Effector CD8-positive, alpha-beta T cell (primary cell): ENCODE measurements around the gene TMEM150A.
"Not testable (repeated sequence)": the region's sequence is repeated elsewhere in the genome, so short reads cannot be mapped to it uniquely, and the experiment has no call there.

Experiments
- DNase-seq: peaks from one replicate; lab custom pipeline; 2025; lab: John Stamatoyannopoulos, UW
- total RNA-seq, 4 experiments: gene quantifications; one replicate each; lab custom pipeline; 2026; lab: John Stamatoyannopoulos, UW

The TMEM150A gene
- total RNA-seq, result 10.5 to 23.6 (median 12.6) reads per million in 4 experiments

GRCh38 chr2:85602476-85603234, at the start of gene TMEM150A:
TSS of gene TMEM150A (minus strand) at chr2:85602698. CDS start at chr2:85601948, 750 bp downstream.
- peak; percentile 71 for DNase-seq

GRCh38 chr2:85652056-85652455, 49.6 kb upstream of the TMEM150A start:
- no peak for DNase-seq

GRCh38 chr2:85651097-85651496, 48.6 kb upstream of the TMEM150A start:
- no peak for DNase-seq

GRCh38 chr2:85650456-85650855, 48.0 kb upstream of the TMEM150A start:
- DNase-seq, result no peak

- DNase-seq, result no peak
Measured at GRCh38 chr2:85649201-85650190, 47.0 kb upstream of the TMEM150A start.

- no peak for DNase-seq
Measured at GRCh38 chr2:85648619-85649018, 46.1 kb upstream of the TMEM150A start.

GRCh38 chr2:85647823-85648526, 45.5 kb upstream of the TMEM150A start:
- no peak for DNase-seq

GRCh38 chr2:85646166-85646565, 43.7 kb upstream of the TMEM150A start:
- no peak for DNase-seq

- no peak for DNase-seq
Measured at GRCh38 chr2:85644909-85645308, 42.4 kb upstream of the TMEM150A start.

- no peak for DNase-seq
Measured at GRCh38 chr2:85642725-85643124, 40.2 kb upstream of the TMEM150A start.

- DNase-seq, result no peak
Measured at GRCh38 chr2:85635636-85636035, 33.1 kb upstream of the TMEM150A start.

GRCh38 chr2:85635011-85635410, 32.5 kb upstream of the TMEM150A start:
- no peak for DNase-seq

- DNase-seq, result no peak
Measured at GRCh38 chr2:85631316-85631715, 28.8 kb upstream of the TMEM150A start.

GRCh38 chr2:85628658-85629057, 26.2 kb upstream of the TMEM150A start:
- DNase-seq, result no peak

GRCh38 chr2:85623991-85624390, 21.5 kb upstream of the TMEM150A start:
- no peak for DNase-seq

GRCh38 chr2:85621338-85621737, 18.8 kb upstream of the TMEM150A start:
- DNase-seq, result no peak

- DNase-seq, result no peak
Measured at GRCh38 chr2:85619617-85620016, 17.1 kb upstream of the TMEM150A start.

GRCh38 chr2:85617723-85618122, 15.2 kb upstream of the TMEM150A start:
- not testable (repeated sequence) for DNase-seq

GRCh38 chr2:85615413-85615728, 12.9 kb upstream of the TMEM150A start:
- no peak for DNase-seq

- not testable (repeated sequence) for DNase-seq
Measured at GRCh38 chr2:85614757-85615156, 12.3 kb upstream of the TMEM150A start.

- DNase-seq, result no peak
Measured at GRCh38 chr2:85613717-85614515, 11.4 kb upstream of the TMEM150A start.
